Eye (tissue), 1 donor: ENCODE results near the gene TIMM44.
"Not testable (repeated sequence)": the region's sequence is repeated elsewhere in the genome, so short reads cannot be mapped to it uniquely, and the experiment has no call there.

Source experiments
- DNase-seq: peaks from one replicate; pipeline ENCODE4 v3.0.0-alpha.2; 2015

Gene TIMM44

DNA sequence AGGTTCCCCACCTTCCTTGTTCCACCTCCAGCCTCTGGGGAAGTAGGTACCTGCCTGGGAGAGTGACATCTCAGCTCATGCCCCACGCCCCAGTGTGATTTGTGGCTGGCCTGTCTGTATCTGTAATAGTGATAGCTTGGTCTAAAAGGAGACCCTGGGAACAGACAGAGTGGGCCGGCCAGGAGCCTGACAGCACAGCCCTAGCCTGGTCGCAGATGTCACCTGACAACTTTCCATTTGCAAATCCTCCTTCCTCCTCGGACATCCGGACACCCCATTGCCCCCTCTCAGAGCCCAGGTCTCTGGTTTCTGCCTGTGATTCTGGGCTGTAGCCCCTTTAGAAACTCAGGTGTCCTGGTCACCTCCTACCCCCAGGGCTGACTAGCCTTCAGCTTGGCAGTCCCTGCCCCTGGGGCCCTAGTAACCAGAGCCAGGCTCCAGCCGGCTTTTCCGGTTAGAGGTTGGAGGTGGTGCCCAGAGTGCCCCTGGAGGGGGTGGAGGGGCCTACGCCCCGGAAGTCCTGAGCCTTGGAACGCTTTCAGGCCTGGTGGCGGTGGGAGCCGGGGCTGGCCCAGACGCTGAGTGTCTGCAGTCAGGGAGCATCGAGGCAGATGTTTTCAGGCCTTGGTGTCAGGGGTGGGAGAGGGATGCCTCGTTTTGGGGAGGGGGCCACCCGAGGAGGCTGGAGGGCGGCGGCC is 48.7 kb downstream of the TIMM44 start:
- no peak for DNase-seq

DNA sequence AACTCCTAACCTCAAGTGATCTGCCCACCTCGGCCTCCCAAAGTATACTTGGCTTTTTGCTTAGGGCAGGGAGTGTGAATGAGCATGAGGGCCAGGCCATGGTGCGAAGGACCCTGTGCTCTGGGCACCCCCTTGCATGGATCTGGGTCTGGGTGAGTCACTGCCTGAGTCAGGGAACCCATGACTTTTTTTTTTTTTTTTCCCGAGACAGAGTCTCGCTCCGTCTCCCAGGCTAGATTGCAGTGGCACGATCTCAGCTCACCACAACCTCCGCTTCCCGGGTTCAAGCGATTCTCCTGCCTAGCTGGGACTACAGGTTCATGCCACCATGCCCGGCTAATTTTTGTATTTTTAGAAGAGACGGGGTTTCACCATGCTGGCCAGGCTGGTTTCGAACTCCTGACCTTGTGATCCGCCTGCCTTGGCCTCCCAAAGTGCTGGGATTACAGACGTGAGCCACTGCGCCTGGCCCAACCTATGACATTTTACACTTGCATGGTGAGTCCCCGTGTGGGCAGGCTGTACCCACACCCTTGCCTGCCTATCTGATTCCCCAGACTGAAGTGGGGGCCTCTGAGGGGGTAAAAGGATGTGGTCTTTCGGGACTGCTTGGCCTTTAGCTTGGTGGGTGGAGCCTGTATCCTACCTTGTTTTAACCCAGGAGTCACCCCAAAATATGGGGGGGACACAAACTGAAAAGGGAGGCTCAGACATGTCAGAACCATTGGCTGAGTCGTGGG is 49.9 kb downstream of the TIMM44 start:
- DNase-seq, result not testable (repeated sequence)

DNA sequence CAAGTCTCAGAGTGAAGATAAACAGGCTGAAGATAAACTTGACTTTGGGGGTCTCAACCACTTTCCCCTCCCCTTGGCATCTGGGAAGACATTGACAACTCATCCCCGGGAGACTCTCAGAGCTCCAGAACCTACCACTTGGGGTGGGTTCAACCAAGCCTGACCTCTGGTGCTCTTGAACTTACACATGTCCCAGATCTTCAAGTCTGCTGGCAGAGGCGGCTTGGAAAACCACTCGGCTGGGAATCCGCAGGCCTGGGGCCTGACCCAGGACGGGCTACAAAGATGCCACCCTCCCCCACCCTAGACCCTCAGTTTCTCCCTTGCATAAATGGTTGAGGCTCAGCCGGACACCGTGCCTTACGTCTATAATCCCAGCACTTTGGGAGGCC is 54.6 kb downstream of the TIMM44 start:
- DNase-seq, result no peak

DNA sequence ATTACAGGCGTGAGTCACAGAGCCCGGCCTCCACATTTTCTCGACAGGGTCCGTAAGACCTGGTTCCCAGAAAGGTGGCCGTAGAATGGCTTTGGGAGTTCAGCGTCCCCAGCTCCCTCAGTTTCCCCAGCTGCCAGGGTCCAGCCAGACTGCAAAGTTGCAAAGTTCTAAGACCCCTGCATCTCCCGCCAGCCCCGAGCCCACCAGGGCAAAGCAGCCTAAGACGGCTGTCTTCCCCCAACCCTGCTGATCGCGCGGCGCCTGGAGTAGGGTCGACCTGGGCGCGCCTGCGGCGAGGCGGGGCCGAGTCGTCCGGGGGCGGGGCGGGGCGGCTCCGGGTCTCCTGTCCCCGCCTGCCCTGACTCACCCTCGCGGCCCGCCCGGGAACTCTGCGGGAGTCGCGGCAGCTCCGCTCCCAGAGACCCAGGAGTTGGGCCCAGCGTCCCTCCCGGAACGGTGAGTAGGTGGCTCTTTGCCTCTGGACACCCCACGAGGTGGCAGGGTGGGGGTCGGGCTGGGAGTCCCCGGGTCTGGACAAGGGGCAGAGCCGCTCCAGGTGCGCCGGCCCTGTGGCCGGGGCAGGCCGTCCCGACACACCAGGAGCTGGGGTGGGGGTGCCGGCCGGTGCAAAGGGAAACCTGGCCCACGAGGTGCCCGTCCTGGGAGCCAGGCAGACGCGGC is 55.2 kb downstream of the TIMM44 start, which contains the start of gene LRRC8E:
Gene LRRC8E (plus strand): TSS at position 366 of the 681 bp plus-strand sequence. CDS start 7,094 bp downstream, outside the sequence.
- peak; percentile 51 for DNase-seq

DNA sequence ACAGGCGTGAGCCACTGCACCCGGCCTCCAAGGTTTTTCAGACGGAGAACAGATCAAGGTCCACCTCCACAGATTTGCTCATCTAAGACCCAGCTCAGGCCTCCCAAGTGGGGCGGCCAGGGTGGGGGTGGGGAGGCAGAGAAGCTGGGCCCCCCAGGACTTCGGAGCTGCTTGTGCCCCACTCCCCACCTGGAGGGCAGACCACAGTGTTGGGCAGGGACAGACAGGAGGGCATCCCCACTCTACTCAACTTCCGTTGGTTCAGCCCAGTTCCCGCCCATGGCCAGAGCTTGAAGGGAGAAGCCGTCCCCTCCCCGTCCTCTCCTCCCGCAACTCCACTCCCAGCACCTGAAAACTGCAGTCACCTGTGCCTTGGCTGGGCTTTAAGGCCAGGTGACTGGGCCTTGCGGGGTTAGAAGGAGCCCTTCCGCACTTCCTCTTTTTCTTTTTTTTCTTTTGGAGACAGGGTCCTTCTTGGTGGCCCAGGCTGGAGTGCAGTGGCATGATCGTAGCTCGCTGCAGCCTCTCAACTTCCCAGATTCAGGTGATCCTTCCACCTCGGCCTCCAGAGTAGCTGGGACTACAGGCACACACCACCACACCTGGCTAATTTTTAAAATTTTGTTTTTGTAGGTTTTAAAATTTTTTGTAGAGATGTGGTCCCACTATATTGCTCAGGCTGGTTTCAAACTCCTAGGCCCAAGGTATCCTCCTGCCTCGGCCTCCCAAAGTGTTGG is 55.9 kb downstream of the TIMM44 start:
- DNase-seq, result no peak

DNA sequence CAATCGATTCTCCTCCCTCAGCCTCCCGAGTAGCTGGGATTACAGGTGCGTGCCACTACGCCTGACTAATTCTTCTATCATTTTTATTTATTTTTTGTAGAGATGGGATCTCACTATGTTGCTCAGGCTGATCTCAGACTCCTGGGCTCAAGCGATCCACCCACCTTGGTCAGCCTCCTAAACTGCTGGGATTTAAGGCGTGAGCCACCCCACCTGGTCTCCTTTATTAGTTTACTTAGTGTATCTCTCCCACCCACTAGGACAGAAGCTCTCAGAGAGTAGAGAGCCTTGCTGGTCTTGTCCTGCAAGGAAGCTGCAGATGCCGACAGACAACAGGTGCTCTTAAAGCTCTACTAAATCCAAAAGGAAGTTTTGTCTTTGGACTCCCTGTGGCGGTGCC is 57.6 kb downstream of the TIMM44 start:
- no peak for DNase-seq

DNA sequence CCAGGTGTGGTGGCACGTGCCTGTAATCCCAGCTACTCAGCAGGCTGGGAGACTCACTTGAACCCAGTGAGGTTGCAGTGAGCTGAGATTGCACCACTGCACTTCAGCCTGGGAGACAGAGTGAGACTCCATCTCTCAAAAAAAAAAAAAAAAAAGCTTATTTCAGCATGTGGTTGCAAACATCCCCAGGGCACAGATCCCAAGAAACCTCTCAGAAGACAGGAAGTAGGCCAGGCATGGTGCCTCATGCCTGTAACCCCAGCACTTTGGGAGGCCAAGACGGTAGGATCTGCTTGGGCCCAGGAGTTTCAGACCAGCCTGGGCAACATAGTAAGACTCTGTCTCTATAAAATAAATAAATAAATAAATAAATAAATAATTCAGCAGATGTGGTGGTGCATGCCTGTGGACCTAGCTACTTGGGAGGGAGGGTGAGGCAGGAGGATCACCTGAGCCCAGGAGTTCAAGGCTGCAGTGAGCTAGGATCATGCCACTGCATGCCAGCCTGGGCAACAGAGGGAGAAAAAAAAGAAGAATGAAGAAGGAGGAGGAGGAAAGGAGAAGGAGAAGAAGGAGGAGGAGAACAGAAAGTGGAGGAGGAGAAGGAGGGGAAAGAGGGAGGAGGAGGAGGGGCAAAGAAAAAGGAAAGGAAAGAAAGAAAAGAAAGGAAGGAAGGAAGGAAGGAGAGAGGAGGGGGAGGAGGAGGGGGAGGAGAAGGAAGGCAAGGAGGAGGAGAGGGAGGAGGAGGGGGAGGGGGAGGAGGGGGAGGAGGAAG is 59.5 kb downstream of the TIMM44 start:
- DNase-seq, result no peak

DNA sequence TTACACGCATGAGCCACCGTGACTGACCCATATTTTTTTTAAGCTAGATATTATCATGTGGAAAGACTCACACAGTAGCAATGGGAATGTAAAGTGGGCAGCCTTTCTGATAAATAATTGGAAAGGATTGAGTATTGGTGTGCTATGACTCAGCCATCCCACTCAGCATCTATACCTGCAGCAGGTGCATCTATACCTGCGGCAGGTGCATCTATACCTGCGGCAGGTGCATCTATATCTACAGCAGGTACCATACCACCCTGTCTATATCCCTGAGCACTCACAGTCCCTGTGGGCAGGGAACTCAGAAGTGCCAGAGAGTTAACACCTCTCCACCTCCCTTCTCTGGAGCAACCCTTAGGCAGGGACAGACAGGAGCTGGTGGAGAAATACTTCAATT is 60.4 kb downstream of the TIMM44 start:
- DNase-seq, result no peak

DNA sequence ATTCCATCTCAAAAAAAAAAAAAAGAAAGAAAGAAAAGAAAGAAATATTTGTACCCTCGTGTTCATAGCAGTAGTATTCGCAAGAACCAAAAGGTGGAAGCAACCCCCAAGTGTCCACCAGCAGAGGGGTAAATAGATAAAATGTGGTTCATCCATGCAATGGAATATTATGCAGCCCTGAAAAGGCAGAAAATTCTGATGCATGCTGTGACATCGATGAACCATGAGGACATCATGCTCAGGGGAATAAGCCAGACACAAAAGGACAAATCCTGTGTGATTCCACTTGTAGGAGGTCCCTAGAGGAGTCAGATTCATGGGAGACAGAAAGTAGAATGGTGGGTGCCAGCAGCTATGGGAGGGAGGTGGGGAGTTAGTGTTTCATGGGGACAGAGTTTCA is 61.6 kb downstream of the TIMM44 start:
- DNase-seq, result no peak

DNA sequence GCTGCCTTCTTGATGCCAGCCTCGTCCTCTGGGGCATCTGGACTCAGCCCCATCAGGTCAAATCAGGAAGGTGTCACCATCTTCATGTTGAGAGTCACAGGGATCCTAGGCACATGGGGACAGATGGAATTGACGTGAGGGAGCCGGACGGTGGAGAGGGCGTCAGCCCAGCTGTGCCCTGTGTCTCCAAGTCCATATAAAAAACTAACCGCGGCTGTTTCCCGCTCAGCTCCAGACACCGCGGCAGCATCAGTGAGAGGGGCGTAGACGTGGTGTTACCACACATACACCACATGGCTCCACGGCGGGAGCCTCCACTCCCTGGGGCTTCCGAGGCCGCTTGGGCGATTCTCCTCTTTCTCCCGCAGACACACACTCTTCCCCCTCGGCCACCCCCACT is 63.6 kb downstream of the TIMM44 start:
- peak; percentile 57 for DNase-seq

DNA sequence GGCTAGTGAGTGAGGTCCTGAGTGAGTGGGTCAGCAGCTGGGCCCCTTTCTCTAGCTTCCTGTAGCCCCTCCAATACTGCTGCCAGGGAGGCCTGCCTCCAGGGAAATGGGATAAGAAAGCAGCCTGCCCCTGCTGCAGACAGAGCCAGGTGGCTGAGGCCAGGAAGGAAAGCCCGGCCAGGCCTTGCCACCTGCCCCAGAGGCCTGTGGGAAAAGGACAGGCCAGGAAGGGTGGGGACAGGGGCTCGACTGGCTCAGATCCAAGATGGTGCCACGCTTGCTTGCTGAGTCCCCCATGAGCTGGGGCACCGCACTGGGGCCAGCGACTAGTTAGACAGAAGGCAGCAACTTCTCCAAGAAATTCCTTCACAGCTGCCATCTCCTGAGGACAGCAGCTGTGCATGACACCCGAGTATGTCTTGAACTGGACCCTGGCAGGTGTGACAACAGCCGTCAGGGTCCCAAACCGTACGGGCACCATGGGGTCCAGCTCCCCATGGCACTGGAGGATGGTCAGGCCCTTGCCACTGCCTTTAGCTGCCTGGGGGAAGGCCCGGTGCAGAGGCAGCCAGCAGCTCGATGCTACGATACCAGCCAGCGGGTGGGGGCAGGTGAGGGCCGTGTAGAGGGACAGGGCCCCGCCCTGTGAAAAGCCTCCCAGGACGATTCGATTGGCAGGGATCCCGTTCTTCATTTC is 64.2 kb downstream of the TIMM44 start:
- DNase-seq, result peak; percentile 23

DNA sequence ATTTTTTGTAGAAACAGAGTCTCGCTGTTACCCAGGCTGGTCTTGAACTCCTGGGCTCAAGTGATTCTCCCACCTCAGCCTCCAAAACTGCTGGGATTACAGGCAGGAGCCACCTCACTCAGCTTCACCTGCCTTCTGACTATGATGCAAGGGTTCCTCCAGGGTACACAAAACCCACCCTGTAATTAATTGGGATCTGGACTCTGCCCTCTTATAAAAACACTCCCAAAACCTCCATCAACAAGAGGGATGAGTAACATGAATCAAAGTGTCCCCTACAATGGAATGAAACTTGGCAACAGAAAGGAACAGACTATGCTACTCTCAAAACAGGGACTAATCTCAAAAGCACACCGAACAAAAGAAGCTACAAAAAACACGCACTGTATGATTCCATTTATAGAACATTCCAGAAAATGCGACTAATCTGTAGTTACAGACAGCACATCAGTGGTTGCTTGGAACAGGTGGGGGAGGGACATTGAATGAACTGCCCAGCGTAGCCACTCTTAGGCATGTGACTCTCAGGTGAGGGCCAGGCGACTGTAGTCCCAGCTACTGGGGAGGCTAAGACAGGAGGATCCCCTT is 66.1 kb downstream of the TIMM44 start:
- no peak for DNase-seq
